GM12873 (cell line): ENCODE measurements around the gene TEX12.

Experiments used
- TF ChIP-seq, protein P1 (sequence below): IDR thresholded peaks from 2 replicates; pipeline ENCODE4 v1.5.1; 2012; ENCODE audit warnings: low read depth, mild to moderate bottlenecking, moderate library complexity, low read length, control low read depth; ENCODE audit not compliant: insufficient read depth; ENCODE audit errors: missing control alignments

TEX12 gene

GRCh38 chr11:112178428-112178827 is 11.3 kb downstream of the TEX12 start:
- TF ChIP-seq, protein P1, sequence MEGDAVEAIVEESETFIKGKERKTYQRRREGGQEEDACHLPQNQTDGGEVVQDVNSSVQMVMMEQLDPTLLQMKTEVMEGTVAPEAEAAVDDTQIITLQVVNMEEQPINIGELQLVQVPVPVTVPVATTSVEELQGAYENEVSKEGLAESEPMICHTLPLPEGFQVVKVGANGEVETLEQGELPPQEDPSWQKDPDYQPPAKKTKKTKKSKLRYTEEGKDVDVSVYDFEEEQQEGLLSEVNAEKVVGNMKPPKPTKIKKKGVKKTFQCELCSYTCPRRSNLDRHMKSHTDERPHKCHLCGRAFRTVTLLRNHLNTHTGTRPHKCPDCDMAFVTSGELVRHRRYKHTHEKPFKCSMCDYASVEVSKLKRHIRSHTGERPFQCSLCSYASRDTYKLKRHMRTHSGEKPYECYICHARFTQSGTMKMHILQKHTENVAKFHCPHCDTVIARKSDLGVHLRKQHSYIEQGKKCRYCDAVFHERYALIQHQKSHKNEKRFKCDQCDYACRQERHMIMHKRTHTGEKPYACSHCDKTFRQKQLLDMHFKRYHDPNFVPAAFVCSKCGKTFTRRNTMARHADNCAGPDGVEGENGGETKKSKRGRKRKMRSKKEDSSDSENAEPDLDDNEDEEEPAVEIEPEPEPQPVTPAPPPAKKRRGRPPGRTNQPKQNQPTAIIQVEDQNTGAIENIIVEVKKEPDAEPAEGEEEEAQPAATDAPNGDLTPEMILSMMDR = no peak

GRCh38 chr11:112178936-112179335 is 11.8 kb downstream of the TEX12 start:
- TF ChIP-seq, protein P1 = no peak

GRCh38 chr11:112179601-112180000 is 12.4 kb downstream of the TEX12 start:
- TF ChIP-seq, protein P1 = no peak

- TF ChIP-seq, protein P1 = no peak
Observed at GRCh38 chr11:112182867-112183266, 15.7 kb downstream of the TEX12 start.

GRCh38 chr11:112185883-112186282 is 18.7 kb downstream of the TEX12 start:
- TF ChIP-seq, protein P1 = no peak

- TF ChIP-seq, protein P1 = no peak
Observed at GRCh38 chr11:112186304-112186703, 19.1 kb downstream of the TEX12 start.

GRCh38 chr11:112195951-112196351 is 28.8 kb downstream of the TEX12 start:
- TF ChIP-seq, protein P1 = no peak
